Keratinocyte (primary cell): ENCODE results near the gene CLTC. TPM values are rescaled to one million over a fixed set of nuclear protein-coding genes. Genes with fewer than 3 reads are reported as not detected.

Source experiments
- DNase-seq: peaks from one replicate; pipeline ENCODE4 v3.0.0-alpha.2; 2011; ENCODE audit warnings: low read depth, missing footprints, low spot score
- FAIRE-seq: peaks from 2 replicates; lab custom pipeline; 2011; peaks lifted over from hg19 to GRCh38; lab: Jason Lieb, UNC
- H2AFZ ChIP-seq: 2 replicates; pipeline ENCODE4 v1.6.0; 2012; ENCODE audit warnings: low read length, control low read depth, inconsistent platforms; ENCODE audit not compliant: control insufficient read depth
- H3K27ac ChIP-seq: 2 replicates; pipeline ENCODE4 v1.5.1; 2011; ENCODE audit warnings: low read length; ENCODE audit not compliant: control insufficient read depth, insufficient read depth
- H3K27me3 ChIP-seq: 3 replicates; pipeline ENCODE4 v1.6.0; 2011; ENCODE audit warnings: low read length; ENCODE audit not compliant: control insufficient read depth, insufficient read depth; ENCODE audit errors: extremely low read depth
- H3K36me3 ChIP-seq, 2 experiments: 2 replicates in 1 of 2; 3 replicates in 1 of 2; pipeline ENCODE4 v1.5.1; 2011; ENCODE audit warnings: low read length in 2 of 2, mild to moderate bottlenecking in 1 of 2; ENCODE audit not compliant: control insufficient read depth in 2 of 2, insufficient read depth in 2 of 2; ENCODE audit errors: extremely low read depth in 1 of 2
- H3K4me1 ChIP-seq: 3 replicates; pipeline ENCODE4 v1.5.1; 2011; ENCODE audit warnings: low read length; ENCODE audit not compliant: control insufficient read depth, insufficient read depth; ENCODE audit errors: extremely low read depth
- H3K4me2 ChIP-seq: 3 replicates; pipeline ENCODE4 v1.6.0; 2011; ENCODE audit warnings: low read depth, low read length; ENCODE audit not compliant: control insufficient read depth, insufficient read depth; ENCODE audit errors: extremely low read depth
- H3K4me3 ChIP-seq, 3 experiments: fragments of 200-600 bp in 1 of 3; sonication (generic) in 1 of 3; 2 replicates in 2 of 3; 3 replicates in 1 of 3; pipeline ENCODE4 v1.5.1; 2011 to 2016; ENCODE audit warnings: low read length in 3 of 3, mild to moderate bottlenecking in 3 of 3, control low read depth in 2 of 3, inconsistent platforms in 1 of 3, low read depth in 1 of 3, mixed read lengths in 1 of 3, mixed run types in 1 of 3, moderate library complexity in 1 of 3; ENCODE audit not compliant: control insufficient read depth in 2 of 3, insufficient read depth in 2 of 3; ENCODE audit errors: extremely low read depth in 1 of 3
- H3K79me2 ChIP-seq: 2 replicates; pipeline ENCODE4 v1.6.0; 2012; ENCODE audit warnings: low read length; ENCODE audit not compliant: control insufficient read depth, insufficient read depth
- H3K9ac ChIP-seq: 3 replicates; pipeline ENCODE4 v1.6.0; 2011; ENCODE audit warnings: low read length; ENCODE audit not compliant: control insufficient read depth, insufficient read depth; ENCODE audit errors: extremely low read depth
- H3K9me1 ChIP-seq: 3 replicates; pipeline ENCODE4 v1.6.0; 2011; ENCODE audit warnings: low read length; ENCODE audit not compliant: control insufficient read depth, insufficient read depth; ENCODE audit errors: extremely low read depth
- H3K9me3 ChIP-seq: 2 replicates; pipeline ENCODE4 v1.5.1; 2012; ENCODE audit warnings: low read depth, low read length; ENCODE audit not compliant: control insufficient read depth
- H4K20me1 ChIP-seq: 3 replicates; pipeline ENCODE4 v1.6.0; 2011; ENCODE audit warnings: low read length; ENCODE audit not compliant: control insufficient read depth, insufficient read depth; ENCODE audit errors: extremely low read depth
- CTCF ChIP-seq, 3 experiments: IDR thresholded peaks in 1 of 3; conservative IDR thresholded peaks in 1 of 3; optimal IDR thresholded peaks in 1 of 3; 2 replicates in 2 of 3; 3 replicates in 1 of 3; pipeline versions ENCODE3 to v1.5.1; 2011; ENCODE audit warnings: low read length in 3 of 3, mild to moderate bottlenecking in 3 of 3, moderate library complexity in 2 of 3, control low read depth in 1 of 3, inconsistent platforms in 1 of 3; ENCODE audit not compliant: insufficient read depth in 2 of 3; ENCODE audit errors: extremely low read depth in 1 of 3
- EZH2 ChIP-seq: IDR thresholded peaks from one replicate; pipeline ENCODE4 v1.6.1; 2012; ENCODE audit warnings: inconsistent platforms, mild to moderate bottlenecking, low read length, moderate library complexity
- dilution Hi-C: fragments of 300-500 bp; cut with MboI; formaldehyde crosslinking; loops from one replicate; pipeline ENCODE4 v1.7.0; 2020; ENCODE audit warnings: low sequenced_read_pairs; ENCODE audit not compliant: extremely low pct_ligation_motif_present
- polyA plus RNA-seq, 5 experiments: library from polyadenylated mRNA; depleted of rRNA in 3 of 5; stranded (reverse) in 3 of 5; stranded (forward) in 1 of 5; unstranded in 1 of 5; fragments of >200 nt; gene quantifications; 1 replicate in 1 of 5; 2 replicates in 3 of 5; 3 replicates in 1 of 5; pipeline versions ENCODE4 v1.2.1 to v1.2.3, GENCODE V29; 2011 to 2012; ENCODE audit warnings: missing spikeins in 2 of 5, low read depth in 1 of 5, low replicate concordance in 1 of 5

CLTC gene
- polyA plus RNA-seq, 1 donor (not counting 4 experiments of a cell fraction or from before 2014, with no cell fraction given): 209 TPM

- Histone ChIP-seq H3K79me2 (peaks cover 100% of the 10 kb centered on the region), H3K27me3 (no peaks in the 10 kb centered on the region), H3K9ac (no peak overlapping the region), H4K20me1 (peaks cover 45% of the 10 kb centered on the region), H3K9me3 (no peaks in the 10 kb centered on the region), H3K27ac (no peak overlapping the region), H3K4me1 (peaks cover 15% of the 10 kb centered on the region), H3K9me1 (no peaks in the 10 kb centered on the region), H3K36me3 (peaks cover 6 to 7% of the 10 kb centered on the region in 2 experiments), H3K4me3 (no peak overlapping the region), H2AFZ (no peak overlapping the region), H3K4me2 (no peak overlapping the region)
- dilution Hi-C loops: no loop called here
- TF ChIP-seq EZH2 (no peak), CTCF (optimal IDR thresholded peaks at IDR 0.05 in 1 of 3, IDR thresholded peaks at IDR 0.05 in 1 of 3, conservative IDR thresholded peaks at IDR 0.05 in 1 of 3; ENCODE audit: extremely low read depth in 1 of 3, insufficient read depth in 2 of 3, low read length in 3 of 3) (no peak)
- FAIRE-seq (no peak), DNase-seq (no peak)
Measured at GRCh38 chr17:59626756-59627155, 7.1 kb downstream of the CLTC start.

GRCh38 chr17:59627274-59627673 lies 7.6 kb downstream of the CLTC start:
- Histone ChIP-seq H3K79me2 (peaks cover 99% of the 10 kb centered on the region), H3K27ac (no peak overlapping the region), H3K36me3 (peaks cover 6 to 7% of the 10 kb centered on the region in 2 experiments), H3K4me3 (no peak overlapping the region), H3K9ac (no peak overlapping the region), H3K9me1 (no peaks in the 10 kb centered on the region), H4K20me1 (peaks cover 47% of the 10 kb centered on the region), H3K4me1 (peaks cover 11% of the 10 kb centered on the region), H2AFZ (no peak overlapping the region), H3K4me2 (no peak overlapping the region), H3K27me3 (no peaks in the 10 kb centered on the region), H3K9me3 (no peaks in the 10 kb centered on the region)
- TF ChIP-seq CTCF (optimal IDR thresholded peaks at IDR 0.05 in 1 of 3, IDR thresholded peaks at IDR 0.05 in 1 of 3, conservative IDR thresholded peaks at IDR 0.05 in 1 of 3; ENCODE audit: extremely low read depth in 1 of 3, insufficient read depth in 2 of 3, low read length in 3 of 3) (no peak), EZH2 (no peak)
- FAIRE-seq: no peak
- dilution Hi-C loops: no loop called here
- DNase-seq: no peak
